Pancreas (tissue), 10 donors: ENCODE results near the gene SORCS3. TPM values are rescaled to one million over a fixed set of nuclear protein-coding genes. Genes with fewer than 3 reads are reported as not detected.

Experiments
- ATAC-seq, 4 donors: fragments of 200-7000 bp; cut with Tn5 transposase; one replicate each; pipeline versions ENCODE4 v1.8.0 to v1.9.1; 2020; ENCODE audit warnings: mild to moderate bottlenecking in 4 of 4, moderate library complexity in 4 of 4
- DNase-seq, 6 donors: peaks; one replicate each; pipeline ENCODE4 v3.0.0-alpha.2; 2020
- FAIRE-seq: peaks from 2 replicates; lab custom pipeline; 2012; peaks lifted over from hg19 to GRCh38; lab: Jason Lieb, UNC
- H3K27ac ChIP-seq, 4 donors: fragments of 200-600 bp; sonication (generic); 1 replicate in 3 of 4; 2 replicates in 1 of 4; pipeline versions ENCODE4 v1.5.0 to v1.8.0; 2020
- H3K27me3 ChIP-seq, 4 donors: fragments of 200-600 bp; one replicate each; pipeline ENCODE4 v1.8.0; 2021
- H3K36me3 ChIP-seq, 3 donors: fragments of 200-600 bp; sonication (generic) in 1 of 3; one replicate each; pipeline versions ENCODE4 v1.5.0 to v1.8.0; 2020 to 2021
- H3K4me1 ChIP-seq, 3 donors: fragments of 200-600 bp; one replicate each; pipeline ENCODE4 v1.8.0; 2021
- H3K4me3 ChIP-seq, 4 donors: fragments of 200-600 bp; sonication (generic) in 2 of 4; one replicate each; pipeline versions ENCODE4 v1.5.0 to v1.8.0; 2020 to 2021
- H3K9me3 ChIP-seq, 4 donors: fragments of 200-600 bp; one replicate each; pipeline ENCODE4 v1.8.0; 2021
- WGBS, 2 donors: extraction: QIAGEN DNeasy Blood & Tissue Kit; methylation state at CpG; one replicate each; pipeline ENCODE4 v1.1.7; 2013; 5-methylcytosine and 5-hydroxymethylcytosine counted together
- intact Hi-C, 3 donors: fragments of 100-400 bp; cut with DNase I; formaldehyde crosslinking; loops; one replicate each; pipeline versions ENCODE4 v1.11.1 to v1.14.2; 2022
- polyA plus RNA-seq, 2 donors: library from polyadenylated mRNA; stranded (reverse); fragments of 200-250 nt; gene quantifications; one replicate each; pipeline ENCODE4 v1.2.3, GENCODE V29; 2013
- total RNA-seq, 6 donors: library from RNA; stranded (reverse); fragmentation: NEBNext Ultra II Directional in 4 of 6; extraction: Animal tissue kit (Norgen Biotek cat#: 25700) in 4 of 6; gene quantifications; one replicate each; pipeline versions ENCODE4 v1.2.1 to v1.2.4, GENCODE V29; 2021 to 2023
- TF ChIP-seq, protein P1 (sequence below), 4 donors: fragments of 200-600 bp; sonication (generic) in 3 of 4; IDR thresholded peaks; one replicate each; pipeline versions ENCODE4 v1.5.0 to v1.8.0; 2021; ENCODE audit warnings: antibody characterized with exemption in 4 of 4
- donor health status: healthy with polysubstance abuse.
- donor health status: DM: no; HTN: no; CAD: no; lungs with moderate emphysema.
- donor health status: DM: no; HTN: no; CAD: no.
- donor health status: control.
- donor health status: control.
- donor health status: Bipolar disorder and iron deficiency.
- donor health status: DM: yes; HTN: yes; CAD: no.
- donor health status: DM: no; HTN: no; CAD: no.
- donor health status: DM: no; HTN: no; CAD: no.
- donor health status: DM: yes; HTN: yes; CAD: no.

Gene SORCS3
- total and polyA plus RNA-seq, 8 donors = 0.02 TPM; not detected in 7

DNA sequence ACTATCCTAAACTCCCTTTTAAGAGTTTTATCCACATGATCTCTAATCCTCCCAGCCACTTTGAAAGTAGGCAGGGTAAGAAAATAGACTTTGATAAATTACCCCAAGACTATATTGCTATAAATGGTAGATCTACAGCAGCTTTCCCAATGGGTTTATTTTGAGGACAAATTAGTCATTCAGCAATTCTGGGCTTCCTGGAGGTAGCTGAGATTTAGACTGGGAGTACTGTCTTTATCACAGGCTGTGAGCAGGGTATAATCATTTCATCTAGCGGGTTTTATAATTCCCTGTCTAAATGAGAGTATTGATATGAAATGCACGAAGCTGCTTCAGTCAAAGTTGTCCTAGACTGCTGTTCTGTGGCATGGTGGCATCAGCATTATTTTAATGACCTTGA lies 279.4 kb downstream of the SORCS3 start:
- no peak overlapping the region for H3K27ac ChIP-seq
- no peak overlapping the region for H3K4me3 ChIP-seq
- H3K27me3 ChIP-seq = no peaks in the 10 kb centered on the region
- DNase-seq = no peak
- H3K9me3 ChIP-seq = no peaks in the 10 kb centered on the region
- ATAC-seq = no peak
- no peaks in the 10 kb centered on the region for H3K36me3 ChIP-seq
- TF ChIP-seq, protein P1, sequence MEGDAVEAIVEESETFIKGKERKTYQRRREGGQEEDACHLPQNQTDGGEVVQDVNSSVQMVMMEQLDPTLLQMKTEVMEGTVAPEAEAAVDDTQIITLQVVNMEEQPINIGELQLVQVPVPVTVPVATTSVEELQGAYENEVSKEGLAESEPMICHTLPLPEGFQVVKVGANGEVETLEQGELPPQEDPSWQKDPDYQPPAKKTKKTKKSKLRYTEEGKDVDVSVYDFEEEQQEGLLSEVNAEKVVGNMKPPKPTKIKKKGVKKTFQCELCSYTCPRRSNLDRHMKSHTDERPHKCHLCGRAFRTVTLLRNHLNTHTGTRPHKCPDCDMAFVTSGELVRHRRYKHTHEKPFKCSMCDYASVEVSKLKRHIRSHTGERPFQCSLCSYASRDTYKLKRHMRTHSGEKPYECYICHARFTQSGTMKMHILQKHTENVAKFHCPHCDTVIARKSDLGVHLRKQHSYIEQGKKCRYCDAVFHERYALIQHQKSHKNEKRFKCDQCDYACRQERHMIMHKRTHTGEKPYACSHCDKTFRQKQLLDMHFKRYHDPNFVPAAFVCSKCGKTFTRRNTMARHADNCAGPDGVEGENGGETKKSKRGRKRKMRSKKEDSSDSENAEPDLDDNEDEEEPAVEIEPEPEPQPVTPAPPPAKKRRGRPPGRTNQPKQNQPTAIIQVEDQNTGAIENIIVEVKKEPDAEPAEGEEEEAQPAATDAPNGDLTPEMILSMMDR (IDR thresholded peaks at IDR 0.05) = no peak
- no peak for FAIRE-seq
- intact Hi-C loops = no loop called here
- 70 to 74% methylated on average over 2 of the region's 2 CpGs for WGBS, 2 donors
- no peaks in the 10 kb centered on the region for H3K4me1 ChIP-seq

DNA sequence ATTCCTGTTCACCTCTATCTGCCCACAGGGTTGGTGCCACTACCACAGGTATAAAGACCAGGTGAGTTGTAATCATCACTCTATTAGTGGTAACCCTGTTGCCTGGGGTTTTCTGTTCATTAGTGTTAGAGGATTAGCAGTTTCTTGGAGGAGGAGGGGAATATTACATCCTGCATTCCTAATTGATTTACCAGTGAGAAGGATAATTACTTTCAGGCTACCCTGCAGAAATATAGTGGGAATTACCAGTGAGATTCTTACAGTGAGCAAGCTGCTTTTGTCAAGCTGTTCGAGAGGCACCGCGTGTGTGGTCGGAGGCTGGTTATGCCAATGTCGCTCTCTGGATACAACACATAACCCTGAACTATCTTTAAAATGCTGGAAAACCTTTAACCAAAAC lies 280.7 kb downstream of the SORCS3 start:
- DNase-seq = no peak
- 82 to 84% methylated on average over 5 of the region's 5 CpGs for WGBS, 2 donors
- Histone ChIP-seq H3K36me3 (no peaks in the 10 kb centered on the region), H3K4me3 (no peak overlapping the region), H3K9me3 (no peaks in the 10 kb centered on the region), H3K27me3 (peaks cover 0 to 4% (median 0%) of the 10 kb centered on the region in 4 donors), H3K27ac (no peak overlapping the region), H3K4me1 (no peaks in the 10 kb centered on the region)
- TF ChIP-seq, protein P1 (IDR thresholded peaks at IDR 0.05) = no peak
- FAIRE-seq = no peak
- no peak for ATAC-seq
- intact Hi-C loops = no loop called here

DNA sequence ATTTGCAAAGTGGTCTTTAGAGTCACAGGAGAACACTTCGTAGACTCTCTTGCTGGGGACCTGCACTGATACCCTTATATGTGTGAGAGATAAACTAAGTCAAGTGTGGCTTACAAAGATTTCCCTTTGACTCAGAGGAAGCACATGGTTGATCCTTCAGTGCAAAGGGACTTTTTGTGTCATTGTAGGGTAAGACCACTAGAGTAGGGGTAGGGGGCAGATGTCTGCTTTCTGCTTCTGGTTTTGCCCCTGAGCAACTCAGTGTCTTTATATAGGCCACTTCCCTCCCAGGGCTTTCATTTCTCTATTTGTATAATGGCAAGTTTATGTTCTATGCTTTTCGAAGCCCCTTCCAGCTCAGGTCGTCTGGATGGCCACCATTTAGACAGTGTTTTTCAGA lies 281.7 kb downstream of the SORCS3 start:
- intact Hi-C loops = no loop called here
- ATAC-seq (no peak), FAIRE-seq (no peak), DNase-seq (no peak)
- WGBS, 2 donors = 60 to 63% methylated on average over 3 of the region's 3 CpGs
- TF ChIP-seq, protein P1 (IDR thresholded peaks at IDR 0.05) = no peak
- no peaks in the 10 kb centered on the region for H3K36me3 ChIP-seq
- peaks cover 0 to 4% (median 0%) of the 10 kb centered on the region in 4 donors for H3K27me3 ChIP-seq
- no peaks in the 10 kb centered on the region for H3K9me3 ChIP-seq
- H3K4me3 ChIP-seq = no peak overlapping the region
- no peaks in the 10 kb centered on the region for H3K4me1 ChIP-seq
- no peak overlapping the region for H3K27ac ChIP-seq

DNA sequence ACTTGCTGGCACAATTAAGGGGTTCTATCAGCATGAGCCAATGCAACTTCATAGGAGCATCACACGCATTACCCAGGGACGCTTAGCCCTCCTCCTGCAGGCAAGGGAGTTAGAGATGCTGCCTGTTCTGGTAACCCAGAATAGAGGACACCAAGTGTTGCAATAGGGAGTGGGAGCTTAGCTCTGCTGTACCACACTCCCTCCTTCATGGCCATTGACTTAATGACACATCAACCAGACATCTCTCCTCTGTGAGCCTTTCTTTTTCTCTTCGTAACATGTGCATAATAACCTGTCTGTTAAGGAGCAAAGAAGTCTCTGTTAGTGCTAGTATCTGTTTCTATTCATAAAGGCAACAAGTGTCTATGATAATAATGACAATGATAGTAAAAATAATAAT lies 282.4 kb downstream of the SORCS3 start:
- Histone ChIP-seq H3K27ac (no peak overlapping the region), H3K27me3 (peaks cover 0 to 4% (median 0%) of the 10 kb centered on the region in 4 donors), H3K36me3 (no peaks in the 10 kb centered on the region), H3K4me3 (no peak overlapping the region), H3K9me3 (no peaks in the 10 kb centered on the region), H3K4me1 (no peaks in the 10 kb centered on the region)
- DNase-seq (no peak), ATAC-seq (no peak), FAIRE-seq (no peak)
- intact Hi-C loops = no loop called here
- WGBS, 2 donors = 68 to 75% methylated on average over 3 of the region's 3 CpGs
- TF ChIP-seq, protein P1 (IDR thresholded peaks at IDR 0.05) = no peak

GRCh38 chr10:104924101-104924795 lies 283.2 kb downstream of the SORCS3 start:
- FAIRE-seq = no peak
- peaks cover 0 to 4% (median 0%) of the 10 kb centered on the region in 4 donors for H3K27me3 ChIP-seq

More at GRCh38 chr10:104924101-104924795, 283.2 kb downstream of the SORCS3 start:
- H3K9me3 ChIP-seq = no peaks in the 10 kb centered on the region
- H3K27ac ChIP-seq = no peak overlapping the region
- TF ChIP-seq, protein P1 (IDR thresholded peaks at IDR 0.05) = no peak
- 42 to 50% methylated on average over 6 of the region's 6 CpGs for WGBS, 2 donors
- no peaks in the 10 kb centered on the region for H3K36me3 ChIP-seq
- DNase-seq (no peak), ATAC-seq (no peak)
- no peaks in the 10 kb centered on the region for H3K4me1 ChIP-seq
- intact Hi-C loops = no loop called here
- H3K4me3 ChIP-seq = no peak overlapping the region
